Tibial artery (tissue), 4 donors: ENCODE data around the gene HMCN1.

Experiments used
- DNase-seq, 2 donors: peaks; one replicate each; pipeline ENCODE4 v3.0.0-alpha.2; 2019
- H3K27ac ChIP-seq, 2 donors: fragments of 200-600 bp; sonication (generic) in 1 of 2; 1 replicate in 1 of 2; 2 replicates in 1 of 2; pipeline ENCODE4 v1.5.1; 2018 to 2019; ENCODE audit warnings: mild to moderate bottlenecking in 1 of 2
- H3K27me3 ChIP-seq, 2 donors: fragments of 200-600 bp; sonication (generic) in 1 of 2; one replicate each; pipeline versions ENCODE4 v1.5.1 to v1.6.0; 2016 to 2019
- H3K36me3 ChIP-seq, 3 donors: fragments of 200-600 bp; sonication (generic) in 2 of 3; one replicate each; pipeline ENCODE4 v1.5.1; 2016 to 2019; ENCODE audit warnings: mild to moderate bottlenecking in 2 of 3
- H3K4me1 ChIP-seq, 4 donors: fragments of 200-600 bp; sonication (generic) in 2 of 4; 1 replicate in 3 of 4; 2 replicates in 1 of 4; pipeline ENCODE4 v1.5.1; 2016 to 2019
- H3K4me3 ChIP-seq, 2 donors: fragments of 200-600 bp; sonication (generic) in 1 of 2; 1 replicate in 1 of 2; 2 replicates in 1 of 2; pipeline ENCODE4 v1.5.1; 2018 to 2019; ENCODE audit warnings: mild to moderate bottlenecking in 2 of 2
- H3K9me3 ChIP-seq, 3 donors: fragments of 200-600 bp; sonication (generic) in 1 of 3; one replicate each; pipeline ENCODE4 v1.5.1; 2016 to 2019
- CTCF ChIP-seq, 2 experiments: fragments of 200-600 bp in 1 of 2; fragments of 450-650 bp in 1 of 2; IDR thresholded peaks; one replicate each; pipeline ENCODE4 v1.5.1; 2017 to 2019; ENCODE audit warnings: antibody characterized with exemption in 2 of 2, mild to moderate bottlenecking in 1 of 2, moderate library complexity in 1 of 2
- intact Hi-C: fragments of 100-400 bp; cut with DNase I; formaldehyde crosslinking; loops from one replicate; pipeline ENCODE4 v1.15.0; 2023; ENCODE audit warnings: low total_unique reads

HMCN1 gene

GRCh38 chr1:186187601-186188000 is 453.4 kb downstream of the HMCN1 start:
- no peaks in the 10 kb centered on the region for H3K27me3 ChIP-seq
- H3K36me3 ChIP-seq: peaks cover 0 to 12% (median 0%) of the 10 kb centered on the region in 3 donors
- no peak overlapping the region for H3K4me3 ChIP-seq
- no peaks in the 10 kb centered on the region for H3K9me3 ChIP-seq
- intact Hi-C loops: no loop called here
- no peaks in the 10 kb centered on the region for H3K4me1 ChIP-seq
- no peak overlapping the region for H3K27ac ChIP-seq
- DNase-seq: no peak
- no peak for TF ChIP-seq CTCF (IDR thresholded peaks at IDR 0.05)

GRCh38 chr1:186188004-186188539 is 453.9 kb downstream of the HMCN1 start:
- H3K9me3 ChIP-seq: no peaks in the 10 kb centered on the region

GRCh38 chr1:186188736-186189135 is 454.5 kb downstream of the HMCN1 start:
- H3K36me3 ChIP-seq: peaks cover 0 to 12% (median 0%) of the 10 kb centered on the region in 3 donors
- no peak overlapping the region for H3K27ac ChIP-seq
- no peaks in the 10 kb centered on the region for H3K9me3 ChIP-seq
- no peaks in the 10 kb centered on the region for H3K4me1 ChIP-seq
- intact Hi-C loops: no loop called here
- no peak overlapping the region for H3K4me3 ChIP-seq
- no peak for DNase-seq
- no peaks in the 10 kb centered on the region for H3K27me3 ChIP-seq
- no peak for TF ChIP-seq CTCF (IDR thresholded peaks at IDR 0.05)

More at GRCh38 chr1:186188004-186188539, 453.9 kb downstream of the HMCN1 start:
- Histone ChIP-seq H3K27me3 (no peaks in the 10 kb centered on the region), H3K36me3 (peaks cover 0 to 12% (median 0%) of the 10 kb centered on the region in 3 donors), H3K4me3 (no peak overlapping the region), H3K4me1 (no peaks in the 10 kb centered on the region), H3K27ac (no peak overlapping the region)
- intact Hi-C loops: no loop called here
- DNase-seq: no peak
- no peak for TF ChIP-seq CTCF (IDR thresholded peaks at IDR 0.05)

- intact Hi-C loops: no loop called here
Measured at GRCh38 chr1:186189156-186189555, 455.0 kb downstream of the HMCN1 start.

GRCh38 chr1:186191511-186191910 is 457.3 kb downstream of the HMCN1 start:
- intact Hi-C loops: no loop called here
- H3K4me1 ChIP-seq: no peaks in the 10 kb centered on the region
- no peaks in the 10 kb centered on the region for H3K9me3 ChIP-seq
- DNase-seq: no peak
- no peak for TF ChIP-seq CTCF (IDR thresholded peaks at IDR 0.05)
- H3K4me3 ChIP-seq: no peak overlapping the region
- H3K27ac ChIP-seq: no peak overlapping the region
- no peaks in the 10 kb centered on the region for H3K27me3 ChIP-seq
- peaks cover 0 to 12% (median 0%) of the 10 kb centered on the region in 3 donors for H3K36me3 ChIP-seq

More at GRCh38 chr1:186189156-186189555, 455.0 kb downstream of the HMCN1 start:
- no peak for TF ChIP-seq CTCF (IDR thresholded peaks at IDR 0.05)
- DNase-seq: no peak
- H3K27me3 ChIP-seq: no peaks in the 10 kb centered on the region
- no peak overlapping the region for H3K27ac ChIP-seq
- H3K4me3 ChIP-seq: no peak overlapping the region
- no peaks in the 10 kb centered on the region for H3K4me1 ChIP-seq
- peaks cover 0 to 12% (median 0%) of the 10 kb centered on the region in 3 donors for H3K36me3 ChIP-seq
- no peaks in the 10 kb centered on the region for H3K9me3 ChIP-seq

GRCh38 chr1:186193224-186193623 is 459.0 kb downstream of the HMCN1 start:
- no peak for TF ChIP-seq CTCF (IDR thresholded peaks at IDR 0.05)
- Histone ChIP-seq H3K27ac (no peak overlapping the region), H3K27me3 (no peaks in the 10 kb centered on the region), H3K36me3 (peaks cover 0 to 9% (median 0%) of the 10 kb centered on the region in 3 donors), H3K4me1 (no peaks in the 10 kb centered on the region), H3K9me3 (no peaks in the 10 kb centered on the region), H3K4me3 (no peak overlapping the region)
- no peak for DNase-seq
- intact Hi-C loops: no loop called here
